Mucosa of descending colon (tissue), 3 donors: ENCODE measurements around the gene BANF1. TPM values are rescaled to one million over a fixed set of nuclear protein-coding genes. Genes with fewer than 3 reads are reported as not detected.
"Not testable (repeated sequence)": the region's sequence is repeated elsewhere in the genome, so short reads cannot be mapped to it uniquely, and the experiment has no call there.

Experiments used
- ATAC-seq: fragments of 200-7000 bp; cut with Tn5 transposase; one replicate; pipeline ENCODE4 v1.9.1; 2020; ENCODE audit warnings: mild to moderate bottlenecking, moderate library complexity
- DNase-seq, 3 donors: peaks; one replicate each; pipeline ENCODE4 v3.0.0-alpha.2; 2020
- H3K36me3 ChIP-seq: fragments of 200-600 bp; one replicate; pipeline ENCODE4 v1.8.0; 2021; ENCODE audit warnings: low read depth, mild to moderate bottlenecking
- H3K4me1 ChIP-seq: fragments of 200-600 bp; one replicate; pipeline ENCODE4 v1.8.0; 2021; ENCODE audit warnings: low read depth, mild to moderate bottlenecking
- H3K4me3 ChIP-seq: fragments of 200-600 bp; one replicate; pipeline ENCODE4 v1.8.0; 2021; ENCODE audit warnings: mild to moderate bottlenecking
- H3K9me3 ChIP-seq: fragments of 200-600 bp; one replicate; pipeline ENCODE4 v1.8.0; 2021; ENCODE audit warnings: mild to moderate bottlenecking
- CTCF ChIP-seq: fragments of 200-600 bp; IDR thresholded peaks from one replicate; pipeline ENCODE4 v1.8.0; 2022; ENCODE audit warnings: antibody characterized with exemption, mild to moderate bottlenecking
- intact Hi-C, 2 donors: fragments of 100-400 bp; cut with DNase I in 1 of 2; cut with micrococcal nuclease in 1 of 2; formaldehyde crosslinking; loops; one replicate each; pipeline versions ENCODE4 v1.11.0 to v1.11.1; 2022; cut with DNase I, micrococcal nuclease
- total RNA-seq, 3 donors: library from RNA; stranded (reverse); fragmentation: NEBNext Ultra II Directional in 2 of 3; extraction: Animal tissue kit (Norgen Biotek cat#: 25700) in 2 of 3; gene quantifications; one replicate each; pipeline versions ENCODE4 v1.2.1 to v1.2.4, GENCODE V29; 2021 to 2023
- donor health status: DM: no; HTN: no; CAD: no; lungs with moderate emphysema.
- donor health status: DM: no; HTN: no; CAD: no.
- donor health status: DM: no; HTN: yes; CAD: no.

Gene BANF1
- total RNA-seq, 3 donors from 2014 or later: 130 to 155 (median 131) TPM

DNA sequence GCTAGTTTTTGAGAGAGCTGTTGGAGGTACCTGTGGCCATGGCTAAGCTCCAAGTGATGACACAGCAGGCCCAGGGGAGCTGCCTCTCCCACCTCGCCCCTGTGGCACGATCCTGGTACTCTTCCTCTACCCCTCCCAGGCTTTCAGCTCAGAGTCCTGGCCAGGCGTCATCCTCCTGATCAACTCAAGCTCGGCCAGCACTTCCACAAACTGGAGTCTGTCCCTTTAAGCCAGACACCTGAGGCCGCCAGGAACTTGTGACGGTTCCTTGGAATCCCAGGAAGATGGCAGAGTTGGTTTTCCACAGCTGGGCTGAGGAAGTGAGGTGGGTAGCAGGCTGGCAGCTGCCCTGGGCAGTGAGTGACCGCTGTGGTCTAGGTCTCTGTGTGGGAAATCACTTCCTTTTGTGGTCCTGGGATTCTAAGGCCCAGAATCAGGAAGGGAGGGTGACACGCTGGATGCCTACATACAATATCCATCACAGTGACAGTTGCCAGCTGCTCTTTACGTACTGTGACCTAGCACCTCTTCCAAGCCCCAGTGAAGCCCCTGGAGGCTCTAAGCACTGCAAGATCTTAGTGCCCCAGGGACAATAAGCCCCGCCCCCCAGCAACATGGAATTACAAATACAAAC lies 6.3 kb downstream of the BANF1 start:
- ATAC-seq (no peak), DNase-seq (no peak)
- Histone ChIP-seq H3K9me3 (no peaks in the 10 kb centered on the region), H3K36me3 (no peaks in the 10 kb centered on the region), H3K4me1 (peaks cover 5% of the 10 kb centered on the region), H3K4me3 (no peak overlapping the region)
- no peak for TF ChIP-seq CTCF
- intact Hi-C loops: no loop called here

DNA sequence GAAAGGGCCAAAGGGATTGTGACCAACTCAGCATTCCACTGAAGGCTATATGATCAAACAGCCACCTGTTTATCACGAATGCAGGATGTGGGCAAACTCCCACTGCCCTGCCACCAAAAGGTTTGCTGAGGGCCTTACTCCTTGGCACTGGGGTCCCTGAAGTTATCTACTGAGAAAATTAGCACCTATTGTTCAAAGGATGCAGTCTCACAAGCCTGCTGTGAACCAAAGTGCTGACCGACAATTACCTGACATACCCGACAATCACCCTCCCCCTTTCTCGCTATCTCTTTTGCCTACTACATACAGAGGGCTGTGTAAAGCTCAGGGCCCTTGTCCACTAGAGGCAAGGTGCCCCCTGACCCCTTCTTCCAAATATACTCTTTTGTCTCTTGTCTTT lies 7.7 kb downstream of the BANF1 start:
- ATAC-seq, intact Hi-C loops, H3K4me1 ChIP-seq, DNase-seq, H3K4me3 ChIP-seq, H3K36me3 ChIP-seq, H3K9me3 ChIP-seq: not testable (repeated sequence)

GRCh38 chr11:66011239-66011784 lies 9.0 kb downstream of the BANF1 start:
- ATAC-seq (no peak), DNase-seq (peak in 1 of 3 donors; percentile 24)
- TF ChIP-seq CTCF: no peak
- H3K36me3 ChIP-seq: no peaks in the 10 kb centered on the region
- no peak overlapping the region for H3K4me3 ChIP-seq
- peaks cover 5% of the 10 kb centered on the region for H3K4me1 ChIP-seq
- intact Hi-C loops: no loop called here
- H3K9me3 ChIP-seq: no peaks in the 10 kb centered on the region

- intact Hi-C loops: no loop called here
- DNase-seq (peak in 1 of 3 donors; percentile 54), ATAC-seq (peak; percentile 18)
- H3K4me1 ChIP-seq: peaks cover 5% of the 10 kb centered on the region
- H3K4me3 ChIP-seq: no peak within 1 kb of the TSS
- H3K36me3 ChIP-seq: no peaks in the 10 kb centered on the region
- TF ChIP-seq CTCF: no peak
- no peaks in the 10 kb centered on the region for H3K9me3 ChIP-seq
Observed at GRCh38 chr11:66011785-66012303, 9.5 kb downstream of the BANF1 start, which contains the start of gene CST6. Gene CST6, plus strand, starts transcription at chr11:66012008. Its CDS starts 37 bp downstream, at chr11:66012045.

GRCh38 chr11:66012371-66012945 lies 10.2 kb downstream of the BANF1 start:
- Histone ChIP-seq H3K4me1 (peaks cover 5% of the 10 kb centered on the region), H3K9me3 (no peaks in the 10 kb centered on the region), H3K4me3 (no peak overlapping the region), H3K36me3 (no peaks in the 10 kb centered on the region)
- DNase-seq (peak in 1 of 3 donors; percentile 25), ATAC-seq (no peak)
- intact Hi-C loops: no loop called here
- TF ChIP-seq CTCF: no peak
